Fibroblast of lung (primary cell): ENCODE data around the gene RNF175.

Source experiments
- EZH2 ChIP-seq: IDR thresholded peaks from 2 replicates; pipeline ENCODE4 v1.5.1; 2012; ENCODE audit warnings: low read length, control low read depth, mild to moderate bottlenecking; ENCODE audit errors: missing control alignments
- TF ChIP-seq, protein P1 (sequence below), 2 donors: IDR thresholded peaks in 1 of 2; conservative IDR thresholded peaks in 1 of 2; 1 replicate in 1 of 2; 2 replicates in 1 of 2; pipeline ENCODE4 v1.5.1; 2011 to 2012; ENCODE audit warnings: low read length in 2 of 2, control low read depth in 1 of 2, inconsistent platforms in 1 of 2, low read depth in 1 of 2, mild to moderate bottlenecking in 1 of 2

DNA sequence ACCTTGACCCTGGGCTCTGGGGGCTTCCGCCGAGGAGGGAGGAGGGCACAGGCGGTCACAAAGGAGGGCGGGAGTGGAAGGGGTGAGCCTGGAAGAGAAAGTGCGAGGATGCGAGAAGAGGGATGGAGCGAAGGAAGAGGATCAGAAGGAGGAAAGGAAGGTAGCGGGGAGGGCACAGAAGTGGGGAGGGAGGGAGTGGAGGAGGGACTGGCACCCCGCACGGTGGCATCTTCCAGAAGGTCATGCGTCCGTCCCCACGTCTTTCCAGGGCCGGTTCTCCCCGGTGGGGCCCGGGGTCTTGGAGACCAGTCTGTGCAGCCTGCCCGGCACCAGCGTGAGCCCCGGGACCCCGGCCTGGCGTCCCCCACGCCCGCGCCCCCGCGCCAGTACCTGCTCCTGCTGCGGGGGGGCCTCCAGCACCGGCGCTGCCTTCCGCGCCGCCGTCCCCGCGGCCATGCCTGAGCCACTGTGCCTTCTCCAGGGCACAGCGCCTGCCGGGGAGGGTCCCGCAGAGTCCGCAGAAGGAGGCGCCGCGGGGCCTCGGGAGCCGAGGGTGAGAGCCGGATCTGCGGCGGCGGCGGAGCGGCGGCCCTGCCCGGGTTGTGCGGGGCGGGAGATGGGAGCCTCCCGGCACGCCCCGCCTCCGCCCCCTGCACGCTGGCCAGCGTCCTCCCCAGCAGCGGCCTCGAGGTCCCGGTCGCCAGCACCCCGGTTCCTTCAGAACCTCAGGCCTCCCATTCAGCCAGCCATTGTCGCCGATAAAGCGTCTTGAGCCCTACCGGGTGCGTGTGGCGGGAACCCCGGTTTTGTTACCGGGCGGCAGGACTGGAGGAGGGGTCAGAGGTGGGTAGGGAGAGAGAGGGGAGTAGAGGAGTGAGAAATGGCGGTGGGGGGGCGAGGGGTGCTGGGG is at the start of gene RNF175:
- TF ChIP-seq, protein P1, sequence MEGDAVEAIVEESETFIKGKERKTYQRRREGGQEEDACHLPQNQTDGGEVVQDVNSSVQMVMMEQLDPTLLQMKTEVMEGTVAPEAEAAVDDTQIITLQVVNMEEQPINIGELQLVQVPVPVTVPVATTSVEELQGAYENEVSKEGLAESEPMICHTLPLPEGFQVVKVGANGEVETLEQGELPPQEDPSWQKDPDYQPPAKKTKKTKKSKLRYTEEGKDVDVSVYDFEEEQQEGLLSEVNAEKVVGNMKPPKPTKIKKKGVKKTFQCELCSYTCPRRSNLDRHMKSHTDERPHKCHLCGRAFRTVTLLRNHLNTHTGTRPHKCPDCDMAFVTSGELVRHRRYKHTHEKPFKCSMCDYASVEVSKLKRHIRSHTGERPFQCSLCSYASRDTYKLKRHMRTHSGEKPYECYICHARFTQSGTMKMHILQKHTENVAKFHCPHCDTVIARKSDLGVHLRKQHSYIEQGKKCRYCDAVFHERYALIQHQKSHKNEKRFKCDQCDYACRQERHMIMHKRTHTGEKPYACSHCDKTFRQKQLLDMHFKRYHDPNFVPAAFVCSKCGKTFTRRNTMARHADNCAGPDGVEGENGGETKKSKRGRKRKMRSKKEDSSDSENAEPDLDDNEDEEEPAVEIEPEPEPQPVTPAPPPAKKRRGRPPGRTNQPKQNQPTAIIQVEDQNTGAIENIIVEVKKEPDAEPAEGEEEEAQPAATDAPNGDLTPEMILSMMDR (conservative IDR thresholded peaks at IDR 0.05 in 1 of 2, IDR thresholded peaks at IDR 0.05 in 1 of 2; ENCODE audit: low read depth in 1 of 2, low read length in 2 of 2) = no peak
- peak; percentile 34 for TF ChIP-seq EZH2
